NB4 (cell line): ENCODE data around the gene FAM20A.

Experiments
- CTCF ChIP-seq: IDR thresholded peaks from one replicate; pipeline ENCODE4 v1.5.1; 2012; ENCODE audit warnings: low read depth, low read length
- MAX ChIP-seq: IDR thresholded peaks from 2 replicates; pipeline ENCODE4 v1.6.1; 2011; ENCODE audit warnings: low read depth, low read length
- MYC ChIP-seq: IDR thresholded peaks from 2 replicates; pipeline ENCODE4 v1.6.1; 2011; ENCODE audit warnings: low read depth, low read length
- POLR2A ChIP-seq: IDR thresholded peaks from 2 replicates; pipeline ENCODE4 v1.6.1; 2011; ENCODE audit warnings: mild to moderate bottlenecking; ENCODE audit not compliant: insufficient read length; ENCODE audit errors: extremely low read depth

- no peak for TF ChIP-seq CTCF
- no peak for TF ChIP-seq POLR2A
- TF ChIP-seq MYC, result no peak
- TF ChIP-seq MAX, result no peak
Measured at GRCh38 chr17:68498479-68499326, 102.5 kb downstream of the FAM20A start.
